ENCODE results near the gene EIF4G3.
A peak's percentile ranks its signal among the peaks of the same experiment; 100 is the strongest.
"Not testable (repeated sequence)": the region's sequence is repeated elsewhere in the genome, so short reads cannot be mapped to it uniquely, and the experiment has no call there.

The EIF4G3 gene, protein sequence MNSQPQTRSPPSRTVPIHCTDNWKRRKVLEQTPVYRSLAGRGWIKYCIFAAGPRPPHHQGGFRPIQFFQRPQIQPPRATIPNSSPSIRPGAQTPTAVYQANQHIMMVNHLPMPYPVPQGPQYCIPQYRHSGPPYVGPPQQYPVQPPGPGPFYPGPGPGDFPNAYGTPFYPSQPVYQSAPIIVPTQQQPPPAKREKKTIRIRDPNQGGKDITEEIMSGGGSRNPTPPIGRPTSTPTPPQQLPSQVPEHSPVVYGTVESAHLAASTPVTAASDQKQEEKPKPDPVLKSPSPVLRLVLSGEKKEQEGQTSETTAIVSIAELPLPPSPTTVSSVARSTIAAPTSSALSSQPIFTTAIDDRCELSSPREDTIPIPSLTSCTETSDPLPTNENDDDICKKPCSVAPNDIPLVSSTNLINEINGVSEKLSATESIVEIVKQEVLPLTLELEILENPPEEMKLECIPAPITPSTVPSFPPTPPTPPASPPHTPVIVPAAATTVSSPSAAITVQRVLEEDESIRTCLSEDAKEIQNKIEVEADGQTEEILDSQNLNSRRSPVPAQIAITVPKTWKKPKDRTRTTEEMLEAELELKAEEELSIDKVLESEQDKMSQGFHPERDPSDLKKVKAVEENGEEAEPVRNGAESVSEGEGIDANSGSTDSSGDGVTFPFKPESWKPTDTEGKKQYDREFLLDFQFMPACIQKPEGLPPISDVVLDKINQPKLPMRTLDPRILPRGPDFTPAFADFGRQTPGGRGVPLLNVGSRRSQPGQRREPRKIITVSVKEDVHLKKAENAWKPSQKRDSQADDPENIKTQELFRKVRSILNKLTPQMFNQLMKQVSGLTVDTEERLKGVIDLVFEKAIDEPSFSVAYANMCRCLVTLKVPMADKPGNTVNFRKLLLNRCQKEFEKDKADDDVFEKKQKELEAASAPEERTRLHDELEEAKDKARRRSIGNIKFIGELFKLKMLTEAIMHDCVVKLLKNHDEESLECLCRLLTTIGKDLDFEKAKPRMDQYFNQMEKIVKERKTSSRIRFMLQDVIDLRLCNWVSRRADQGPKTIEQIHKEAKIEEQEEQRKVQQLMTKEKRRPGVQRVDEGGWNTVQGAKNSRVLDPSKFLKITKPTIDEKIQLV (N-terminal part only)

DNA sequence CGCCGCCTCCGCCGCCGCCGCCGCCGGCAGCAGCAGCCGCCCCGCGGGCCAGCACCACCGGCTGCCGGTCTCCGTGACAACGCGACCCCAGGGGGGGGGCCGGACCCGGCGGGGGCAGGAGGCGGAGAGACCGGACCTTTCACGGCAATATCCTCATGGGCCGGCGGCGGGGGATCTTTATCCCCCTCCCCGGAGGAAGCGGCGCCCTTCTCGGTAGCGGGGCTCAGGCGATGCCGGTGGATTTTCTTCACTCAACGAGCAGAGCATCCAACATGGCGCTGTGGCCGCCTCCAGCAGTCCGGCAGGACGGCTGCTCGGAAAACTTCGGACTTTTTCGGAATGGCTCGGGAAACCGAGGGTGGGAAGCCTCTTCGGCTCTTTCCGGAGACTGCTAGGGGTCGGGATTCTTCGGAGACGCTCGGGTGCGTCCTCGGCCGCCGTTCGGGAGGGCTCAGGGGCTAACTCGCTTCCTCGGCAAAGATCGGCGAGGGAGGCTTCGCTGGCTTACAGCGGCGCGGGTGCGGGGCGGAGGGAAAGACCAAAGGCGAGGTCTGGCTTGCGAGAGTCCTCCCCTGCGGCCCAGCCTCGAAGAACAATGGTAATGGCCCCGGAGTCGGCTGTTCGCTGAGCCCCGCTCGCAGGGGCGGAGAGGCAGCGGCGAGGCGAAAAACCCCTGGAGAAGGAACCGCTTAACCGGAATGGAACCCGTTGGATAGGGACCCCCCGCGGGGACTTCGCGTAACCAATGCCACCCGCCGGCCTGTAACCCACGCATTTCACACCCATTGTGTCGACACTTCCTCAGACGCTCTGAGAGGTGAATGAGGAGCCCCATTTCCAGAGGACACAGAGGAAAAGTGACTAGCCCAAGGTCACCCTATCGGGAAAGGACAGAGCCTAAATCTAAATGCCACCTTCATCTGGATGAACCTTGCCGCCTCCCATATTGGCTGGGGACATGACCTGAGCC is at the start of gene EIF4G3:
TSS of gene EIF4G3 (minus strand) at position 312 of the 970 bp plus-strand sequence. CDS start 174,155 bp downstream, outside the sequence.
- peak; percentile 88 for DNase-seq

DNA sequence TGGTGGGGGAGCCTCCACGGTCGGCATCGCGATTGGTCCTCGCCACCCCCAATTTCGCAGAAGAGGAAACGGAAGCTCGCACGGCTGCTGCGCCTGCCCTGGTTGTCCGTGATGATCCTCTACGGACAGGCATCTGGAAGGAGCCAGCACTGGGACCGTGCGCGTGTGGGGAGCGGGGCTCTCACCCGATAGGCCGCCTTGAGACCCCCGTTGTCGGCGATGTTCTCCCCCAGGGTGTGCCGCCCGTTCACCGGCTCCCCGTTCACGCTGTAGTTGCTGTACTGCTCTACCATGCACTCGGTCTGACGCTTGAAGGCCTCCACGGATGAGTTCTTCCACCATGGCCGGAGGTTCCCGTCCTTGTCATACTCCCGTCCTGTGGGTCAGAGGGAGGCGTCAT is 48.4 kb upstream of the EIF4G3 start:
- DNase-seq: no peak

DNA sequence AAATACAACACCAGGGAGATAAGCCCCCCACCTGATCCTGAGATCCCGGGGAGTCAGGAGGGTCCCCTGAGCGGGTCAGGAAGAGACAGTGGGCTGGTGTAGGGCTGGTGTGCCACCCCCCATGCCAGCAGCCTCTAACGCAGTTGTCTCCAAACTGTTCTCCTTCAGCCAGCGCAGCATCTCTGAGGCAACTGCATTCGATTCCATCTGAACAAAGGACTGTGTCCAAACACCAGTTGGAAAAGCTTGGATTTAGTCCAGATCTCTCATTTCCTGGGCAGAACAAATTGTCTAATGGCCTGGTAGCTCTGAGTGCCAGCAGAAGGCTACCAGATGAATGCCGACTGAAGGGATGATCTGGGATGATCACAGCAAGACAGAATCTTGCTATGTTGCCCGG is 44.1 kb upstream of the EIF4G3 start:
- peak; percentile 61 for DNase-seq

DNA sequence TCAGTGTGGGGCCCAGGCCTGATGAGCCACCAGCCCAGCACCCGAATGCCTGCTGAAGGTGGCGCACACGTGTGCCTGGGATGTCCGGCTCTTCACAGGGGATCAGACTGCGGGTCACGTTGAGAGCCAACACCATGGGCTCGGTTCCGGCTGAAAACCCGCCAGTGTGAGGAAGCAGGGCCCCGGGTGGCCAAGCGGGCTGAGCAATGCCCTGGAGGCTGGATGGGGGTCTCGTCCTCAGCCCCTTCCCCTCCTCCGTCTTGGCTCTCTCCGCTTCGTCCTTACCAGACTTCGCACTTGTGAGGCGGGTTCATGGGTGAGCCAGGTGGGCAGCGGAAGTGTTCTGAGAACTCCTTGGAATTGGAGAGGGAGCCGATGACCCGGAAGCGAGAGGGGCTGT is 43.0 kb upstream of the EIF4G3 start:
- no peak for DNase-seq

DNA sequence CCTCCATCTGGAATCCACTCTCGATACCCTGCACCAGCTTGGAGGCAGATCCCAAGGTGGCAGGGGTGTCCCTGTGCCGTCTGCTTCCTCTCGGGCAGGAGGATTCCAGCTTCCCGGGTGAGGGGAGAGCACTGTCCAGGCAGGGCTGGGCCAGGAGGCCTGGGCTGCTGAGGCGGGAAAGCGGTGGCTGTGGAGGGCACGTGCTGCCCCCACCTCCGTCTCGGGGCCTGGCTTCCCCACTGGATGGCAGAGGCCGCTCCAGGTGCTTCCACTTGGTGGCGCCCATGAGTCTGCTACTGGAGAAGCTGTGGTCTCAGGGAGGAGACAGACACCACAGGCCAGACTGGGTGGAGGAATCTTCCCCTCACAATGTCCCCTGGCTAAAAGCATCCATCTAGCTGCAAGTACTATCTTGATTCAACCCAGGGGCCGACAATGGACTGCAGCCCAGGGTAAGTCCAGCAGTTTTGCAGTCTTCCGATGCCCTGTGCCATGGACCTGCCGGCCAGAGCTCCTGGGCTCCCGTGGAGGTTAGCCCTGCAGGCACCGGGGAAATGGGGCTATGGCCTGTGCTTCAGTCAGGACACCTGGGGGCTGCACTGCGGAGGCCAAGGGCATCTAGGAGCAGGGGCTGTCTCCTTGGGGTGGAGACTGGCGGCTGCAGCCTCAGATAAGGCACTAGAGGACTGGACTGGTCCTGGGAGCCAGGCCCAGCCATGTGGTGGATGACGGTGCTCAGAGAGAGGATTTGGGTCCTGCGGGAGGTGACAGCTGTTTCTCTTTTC is 41.3 kb upstream of the EIF4G3 start:
- no peak for DNase-seq

DNA sequence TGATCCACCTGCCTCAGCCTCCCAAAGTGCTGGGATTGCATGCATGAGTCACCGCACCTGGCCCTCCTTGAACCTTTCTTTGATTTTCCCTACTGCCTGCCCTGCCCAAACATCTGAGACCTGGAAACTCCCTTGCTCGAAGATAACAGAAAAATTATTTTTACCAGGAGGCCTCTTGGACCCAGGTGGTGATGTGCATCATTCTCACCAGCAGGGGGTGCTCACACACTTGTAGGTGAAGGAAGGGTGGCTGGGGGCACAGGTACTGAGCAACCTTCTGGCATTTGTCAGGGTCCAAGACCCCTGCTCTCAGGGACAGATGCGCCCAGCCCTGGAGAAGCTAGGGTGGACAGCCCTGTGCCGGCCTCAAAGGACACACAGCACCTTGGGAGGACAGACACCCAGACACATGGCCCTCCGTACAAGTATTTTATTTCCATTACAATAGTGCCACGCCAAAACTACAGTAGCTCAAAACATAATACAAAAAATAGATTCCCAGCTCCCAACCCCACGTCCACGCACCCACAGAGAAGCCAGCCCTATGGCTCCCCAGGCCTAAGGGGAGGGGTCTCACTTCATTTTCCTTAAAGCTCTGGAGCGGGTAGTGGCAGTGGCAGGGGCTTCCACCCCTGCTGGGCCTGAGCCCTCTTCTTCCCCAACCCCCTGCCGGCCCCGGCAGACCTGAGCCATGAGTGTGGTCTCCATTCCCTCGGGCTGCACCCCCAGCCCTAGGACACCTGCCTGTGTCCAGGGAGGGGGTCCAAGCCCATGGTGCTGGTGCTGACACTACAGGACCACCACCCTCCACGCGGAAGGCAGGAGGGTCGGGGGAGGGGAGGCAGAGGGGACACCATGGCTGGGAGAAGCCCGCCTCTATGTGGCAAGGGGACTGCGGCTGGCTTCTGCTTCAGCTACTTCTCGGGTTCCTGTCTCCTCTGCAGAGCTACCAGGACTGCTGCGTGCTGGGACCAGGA is 40.4 kb upstream of the EIF4G3 start:
- DNase-seq: no peak

DNA sequence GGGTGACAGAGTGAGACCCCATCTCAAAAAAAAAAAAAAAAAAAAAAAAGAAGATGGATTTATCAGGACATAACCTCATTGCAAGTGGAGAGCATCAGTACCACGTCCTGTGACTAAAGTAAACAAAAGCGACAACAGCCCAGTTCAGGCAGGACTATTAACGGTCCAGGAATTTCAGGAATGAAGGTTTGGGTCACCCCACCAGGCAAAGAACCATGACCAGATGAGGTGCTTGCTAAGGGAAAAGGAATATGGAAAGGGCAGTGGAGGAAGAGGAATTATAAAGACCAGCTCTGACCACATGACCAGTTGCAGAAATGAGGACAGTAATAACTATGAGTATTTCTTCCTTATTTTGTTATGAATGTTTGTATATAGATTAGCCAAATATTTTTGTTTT is 35.4 kb upstream of the EIF4G3 start:
- DNase-seq: no peak

DNA sequence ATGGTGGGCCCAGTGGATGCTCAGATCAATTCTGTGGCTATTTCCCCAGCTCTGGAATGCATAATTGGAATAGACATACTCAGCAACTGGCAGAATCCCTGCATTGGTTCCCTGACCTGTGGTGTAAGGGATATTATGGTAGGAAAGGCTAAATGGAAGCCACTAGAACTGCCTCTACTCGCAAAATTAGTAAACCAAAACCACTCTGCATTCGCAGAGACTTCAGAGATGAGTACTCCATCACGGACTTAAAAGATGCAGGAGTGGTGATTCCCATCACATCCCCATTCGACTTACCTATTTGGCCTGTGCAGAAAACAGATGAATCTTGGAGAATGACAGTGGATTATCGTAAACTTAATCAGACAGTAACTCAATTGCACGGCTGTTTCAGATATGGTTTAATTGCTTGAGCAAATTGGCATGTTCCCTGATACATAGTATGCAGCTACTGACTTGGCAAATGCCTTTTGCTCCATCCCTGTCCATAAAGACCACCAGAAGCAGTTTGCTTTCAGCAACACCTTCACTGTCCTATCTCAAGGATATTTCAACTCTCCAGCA is 31.5 kb upstream of the EIF4G3 start:
- not testable (repeated sequence) for DNase-seq

DNA sequence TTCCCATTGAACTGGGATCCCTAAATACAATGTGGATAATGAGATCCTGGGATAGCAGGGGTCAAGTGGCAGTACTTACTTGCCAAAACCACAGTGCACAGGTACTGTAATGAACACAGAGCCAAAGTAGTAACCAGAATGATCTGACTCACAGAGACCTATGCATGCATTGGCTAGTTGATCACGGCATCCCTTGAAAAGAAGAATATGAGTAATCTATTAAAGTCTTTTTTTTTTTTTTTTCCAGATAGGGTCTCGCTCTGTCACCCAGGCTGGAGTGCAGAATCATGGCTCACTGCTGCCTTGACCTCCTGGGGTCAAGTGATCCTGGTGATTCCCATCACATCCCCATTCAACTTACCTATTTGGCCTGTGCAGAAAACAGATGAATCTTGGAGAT is 29.4 kb upstream of the EIF4G3 start:
- no peak for DNase-seq

DNA sequence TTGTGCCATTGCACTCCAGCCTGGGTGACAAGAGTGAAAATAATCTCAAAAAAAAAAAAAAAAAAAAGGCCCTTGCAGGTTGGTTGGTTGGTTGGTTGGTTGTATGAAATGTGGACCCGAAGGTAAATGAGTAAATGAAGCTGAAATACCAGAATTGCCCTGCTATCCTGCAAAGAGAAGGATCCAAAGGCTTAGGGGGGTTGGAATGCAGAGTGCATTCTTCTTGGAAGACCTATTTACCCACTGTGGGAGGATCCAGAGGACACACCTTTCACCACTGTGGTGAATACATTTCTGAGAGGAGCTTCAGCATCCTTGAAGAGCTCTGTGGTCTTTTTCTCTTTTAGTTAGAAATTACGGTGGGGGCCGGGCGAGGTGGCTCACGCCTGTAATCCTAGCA is 28.7 kb upstream of the EIF4G3 start:
- DNase-seq: no peak

DNA sequence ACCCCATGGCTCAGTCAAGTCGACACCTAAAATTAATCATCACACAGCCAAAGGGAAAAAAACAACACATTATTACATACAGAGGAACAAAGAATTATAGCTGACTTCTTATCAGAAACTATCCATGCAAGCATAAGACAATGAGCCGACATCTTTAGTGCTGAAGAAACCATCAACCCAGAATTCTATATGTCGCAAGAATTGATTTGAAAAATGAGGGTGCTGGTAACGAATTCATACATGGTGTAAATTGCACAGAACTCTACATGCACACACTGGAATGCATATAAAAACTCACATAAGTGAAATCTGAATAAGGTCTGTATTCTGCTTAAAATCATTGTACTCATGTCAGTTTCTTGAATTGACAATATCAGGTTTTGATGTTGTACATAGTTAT is 25.0 kb upstream of the EIF4G3 start:
- DNase-seq: no peak

DNA sequence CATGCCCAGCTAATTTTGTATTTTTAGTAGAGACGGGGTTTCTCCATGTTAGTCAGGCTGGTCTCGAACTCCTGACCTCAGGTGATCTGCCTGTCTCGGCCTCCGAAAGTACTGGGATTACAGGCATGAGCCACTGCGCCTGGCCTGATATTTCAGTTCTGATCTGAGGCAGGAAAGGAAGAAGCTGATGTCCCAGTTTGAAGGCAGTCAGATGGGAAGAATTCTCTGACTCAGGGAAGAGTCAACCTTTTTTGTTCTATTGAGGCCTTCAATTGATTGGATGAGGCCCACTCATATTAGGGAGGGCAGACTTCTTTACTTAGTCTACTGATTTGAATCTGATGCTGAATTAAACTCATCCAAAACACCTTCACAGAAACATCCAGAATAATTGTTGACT is 24.5 kb upstream of the EIF4G3 start:
- not testable (repeated sequence) for DNase-seq

DNA sequence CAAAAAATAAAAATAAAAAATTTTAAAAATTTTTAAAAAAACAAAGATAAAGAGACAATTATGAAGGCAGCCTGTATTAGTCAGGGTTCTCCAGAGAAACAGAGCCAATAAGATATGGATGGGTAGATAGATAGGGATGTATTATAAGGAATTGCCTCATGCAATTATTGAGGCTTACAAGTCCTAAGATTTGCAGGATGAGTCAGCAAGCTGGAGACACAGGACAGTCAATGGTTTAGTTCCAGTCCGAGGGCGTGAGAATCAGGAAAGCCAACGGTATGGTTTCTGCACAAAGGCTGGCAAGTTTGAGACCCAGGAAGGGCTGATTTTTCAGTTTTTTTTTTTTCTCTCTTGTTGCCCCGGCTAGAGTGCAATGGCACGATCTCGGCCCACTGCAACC is 24.1 kb upstream of the EIF4G3 start:
- no peak for DNase-seq

DNA sequence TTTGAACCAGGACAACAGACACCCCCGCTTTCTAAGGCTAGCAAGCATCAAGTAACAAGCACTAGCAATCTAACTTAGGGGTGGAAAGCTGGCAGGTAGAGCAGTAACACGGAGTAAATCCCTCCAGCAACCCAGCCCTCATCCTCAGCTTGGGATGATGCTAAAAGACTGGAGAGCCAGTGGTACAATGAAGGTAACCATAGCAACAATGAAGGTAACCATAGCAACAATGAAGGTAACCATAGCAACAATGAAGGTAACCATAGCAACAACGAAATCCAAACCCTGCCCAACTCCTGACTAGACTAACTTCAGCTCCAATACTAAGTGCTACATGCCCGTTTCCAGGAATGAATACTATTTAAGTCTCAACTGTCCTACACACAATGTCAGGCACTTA is 22.2 kb upstream of the EIF4G3 start:
- no peak for DNase-seq

DNA sequence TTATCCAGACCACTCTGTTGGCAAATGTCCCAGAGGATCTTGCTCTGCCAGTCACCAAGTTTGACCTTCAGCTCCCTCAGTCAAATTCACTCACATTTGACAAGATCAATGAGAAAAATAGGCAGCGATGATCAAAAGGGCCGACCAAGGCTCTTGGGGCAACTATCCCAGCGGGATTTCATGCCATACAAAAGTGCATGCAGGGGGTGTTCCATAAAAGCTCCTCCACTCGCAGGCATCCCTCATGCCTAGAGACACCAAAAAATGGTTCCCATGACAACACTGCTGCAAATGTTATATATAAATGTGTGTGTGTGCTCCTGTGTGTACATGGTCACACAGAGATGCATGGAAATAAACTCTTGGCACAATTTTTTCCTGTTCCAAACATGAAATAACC is 16.2 kb upstream of the EIF4G3 start:
- no peak for DNase-seq

DNA sequence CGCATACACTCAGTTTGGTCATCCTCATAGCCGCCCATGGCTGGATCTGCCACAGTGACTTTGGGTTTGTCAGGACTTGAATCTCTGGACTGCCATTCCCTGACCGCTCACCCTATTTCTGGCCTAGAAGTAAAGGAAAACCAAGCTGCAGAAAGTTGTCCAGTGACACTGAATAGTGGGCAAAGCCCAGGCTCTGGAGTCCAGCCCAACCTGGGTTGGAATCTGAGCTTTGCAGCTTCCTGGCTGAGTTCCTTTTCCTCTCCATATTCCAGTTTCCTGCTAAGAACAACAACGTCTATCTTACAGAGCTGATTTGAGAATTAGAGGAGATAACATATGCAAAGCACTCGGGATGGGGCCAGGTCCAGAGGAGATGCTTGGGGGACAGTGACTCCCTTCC is 15.6 kb upstream of the EIF4G3 start:
- DNase-seq: no peak

DNA sequence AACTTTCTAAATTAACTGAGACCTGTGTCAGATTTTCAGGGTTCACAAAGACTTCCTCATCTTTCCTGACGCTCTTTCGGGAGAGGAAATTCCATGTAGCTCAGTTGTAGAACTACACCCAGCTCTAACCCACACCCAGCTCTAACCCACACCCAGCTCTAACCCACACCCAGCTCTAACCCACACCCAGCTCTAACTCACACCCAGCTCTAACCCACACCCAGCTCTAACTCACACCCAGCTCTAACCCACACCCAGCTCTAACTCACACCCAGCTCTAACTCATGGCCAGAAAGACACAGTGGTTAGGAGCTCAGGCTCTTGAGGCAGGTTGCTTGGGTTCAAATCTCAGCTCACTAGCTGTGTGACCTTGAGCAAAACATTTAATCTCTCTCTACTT is 14.1 kb upstream of the EIF4G3 start:
- DNase-seq: not testable (repeated sequence)

DNA sequence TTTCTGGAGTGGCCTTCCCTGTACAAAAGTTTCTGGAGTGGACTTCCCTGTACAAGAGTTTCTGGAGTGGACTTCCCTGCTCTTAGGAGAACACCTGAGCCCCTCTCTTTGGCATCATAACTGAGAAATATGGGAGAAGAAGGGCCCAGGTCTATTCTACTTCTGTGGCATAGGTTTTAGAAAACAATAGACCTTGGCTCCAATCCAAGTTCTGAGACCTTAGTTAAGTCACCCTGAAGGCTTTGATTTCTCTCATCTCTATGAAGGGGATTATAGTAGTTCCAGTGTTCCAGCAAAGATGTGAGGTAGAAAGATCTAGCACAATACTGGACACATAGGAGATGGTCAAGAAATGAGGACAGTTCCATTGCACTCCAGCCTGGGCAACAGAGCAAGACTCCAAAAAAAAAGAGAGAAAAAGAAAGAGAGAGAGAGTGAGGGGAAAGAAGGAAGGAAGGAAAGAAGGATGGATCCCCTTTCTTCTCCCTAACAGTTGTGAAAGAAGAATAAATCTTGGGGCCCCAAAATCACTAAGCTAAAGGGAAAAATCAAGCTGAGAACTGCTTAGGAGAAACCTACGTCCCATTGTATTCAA is 13.3 kb upstream of the EIF4G3 start:
- no peak for DNase-seq

DNA sequence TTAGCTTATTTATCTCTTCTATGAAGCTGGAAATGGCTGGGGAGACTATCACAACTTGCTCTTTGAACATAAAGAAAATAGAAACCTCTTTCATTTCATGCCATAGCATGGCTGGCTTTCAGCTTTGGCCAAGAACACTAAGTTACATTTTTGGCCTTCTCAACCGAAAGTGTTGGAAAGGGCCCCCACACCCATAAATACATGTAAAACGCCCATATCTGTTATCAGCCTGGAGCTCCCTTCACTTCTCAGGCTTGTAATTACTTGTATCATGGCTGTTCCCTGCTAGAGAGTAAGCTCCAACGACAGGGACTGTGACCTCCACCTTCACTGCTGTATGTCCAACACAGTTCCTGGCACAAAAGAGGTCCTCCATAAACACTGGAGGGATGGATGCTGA is 12.7 kb upstream of the EIF4G3 start:
- no peak for DNase-seq
